Peyer's patch (tissue), 4 donors: Measurements from ENCODE around the gene PHC3. TPM values are rescaled to one million over a fixed set of nuclear protein-coding genes. Genes with fewer than 3 reads are reported as not detected.

ENCODE experiments used
- DNase-seq, 3 donors: peaks; one replicate each; pipeline ENCODE4 v3.0.0-alpha.2; 2017 to 2019
- H3K27ac ChIP-seq, 4 donors: fragments of 200-600 bp; sonication (generic); one replicate each; pipeline ENCODE4 v1.5.1; 2016 to 2019
- H3K27me3 ChIP-seq, 2 donors: fragments of 200-600 bp; sonication (generic); one replicate each; pipeline ENCODE4 v1.5.1; 2019
- H3K36me3 ChIP-seq, 3 donors: fragments of 200-600 bp; sonication (generic); one replicate each; pipeline ENCODE4 v1.5.1; 2016 to 2019
- H3K4me1 ChIP-seq, 4 donors: fragments of 200-600 bp; sonication (generic); one replicate each; pipeline ENCODE4 v1.5.1; 2016 to 2019
- H3K4me3 ChIP-seq, 4 donors: fragments of 200-600 bp; sonication (generic); 1 replicate in 3 of 4; 2 replicates in 1 of 4; pipeline ENCODE4 v1.5.1; 2016 to 2019; ENCODE audit warnings: mild to moderate bottlenecking in 1 of 4
- H3K9me3 ChIP-seq, 4 donors: fragments of 200-600 bp; sonication (generic); one replicate each; pipeline ENCODE4 v1.5.1; 2016 to 2019; ENCODE audit warnings: mild to moderate bottlenecking in 1 of 4
- CTCF ChIP-seq, 6 experiments: fragments of 450-650 bp in 4 of 6; fragments of 200-600 bp in 2 of 6; sonication (generic) in 1 of 6; IDR thresholded peaks; one replicate each; pipeline ENCODE4 v1.5.1; 2017 to 2019; ENCODE audit warnings: antibody characterized with exemption in 6 of 6, mild to moderate bottlenecking in 3 of 6, moderate library complexity in 1 of 6
- POLR2A ChIP-seq, 2 donors: fragments of 450-650 bp; IDR thresholded peaks; one replicate each; pipeline ENCODE4 v1.5.1; 2017; ENCODE audit warnings: antibody characterized with exemption in 2 of 2, mild to moderate bottlenecking in 2 of 2, moderate library complexity in 2 of 2
- total RNA-seq, 4 donors: library from RNA; depleted of rRNA; stranded (reverse); fragments of >200 nt; gene quantifications; one replicate each; pipeline ENCODE4 v1.1.0, GENCODE V29; 2016

PHC3 gene
- total RNA-seq, 4 donors from 2014 or later = 52.4 to 234 (median 83.2) TPM

- no peaks in the 10 kb centered on the region for H3K9me3 ChIP-seq
- H3K4me1 ChIP-seq = no peaks in the 10 kb centered on the region
- H3K36me3 ChIP-seq = peaks cover 0 to 48% (median 0%) of the 10 kb centered on the region in 3 donors
- H3K27me3 ChIP-seq = no peaks in the 10 kb centered on the region
- H3K27ac ChIP-seq = no peak overlapping the region
- H3K4me3 ChIP-seq = no peak overlapping the region
- TF ChIP-seq CTCF (IDR thresholded peaks at IDR 0.05) = no peak
- TF ChIP-seq POLR2A (IDR thresholded peaks at IDR 0.05) = no peak
- no peak for DNase-seq
Measured at GRCh38 chr3:170090601-170090981, 90.9 kb downstream of the PHC3 start.

GRCh38 chr3:170089862-170090600 is 91.5 kb downstream of the PHC3 start:
- DNase-seq = no peak
- peaks cover 0 to 48% (median 0%) of the 10 kb centered on the region in 3 donors for H3K36me3 ChIP-seq
- H3K4me1 ChIP-seq = no peaks in the 10 kb centered on the region
- no peak overlapping the region for H3K4me3 ChIP-seq
- H3K27ac ChIP-seq = no peak overlapping the region
- H3K27me3 ChIP-seq = no peaks in the 10 kb centered on the region
- no peaks in the 10 kb centered on the region for H3K9me3 ChIP-seq
- TF ChIP-seq POLR2A (IDR thresholded peaks at IDR 0.05) (no peak), CTCF (IDR thresholded peaks at IDR 0.05) (no peak)

GRCh38 chr3:170085396-170085795 is 96.1 kb downstream of the PHC3 start:
- TF ChIP-seq CTCF (IDR thresholded peaks at IDR 0.05) (no peak), POLR2A (IDR thresholded peaks at IDR 0.05) (no peak)
- no peak for DNase-seq
- no peaks in the 10 kb centered on the region for H3K27me3 ChIP-seq
- H3K9me3 ChIP-seq = no peaks in the 10 kb centered on the region
- peaks cover 0 to 46% (median 0%) of the 10 kb centered on the region in 3 donors for H3K36me3 ChIP-seq
- H3K4me1 ChIP-seq = no peaks in the 10 kb centered on the region
- H3K4me3 ChIP-seq = no peak overlapping the region
- H3K27ac ChIP-seq = no peak overlapping the region

GRCh38 chr3:170083343-170083742 is 98.2 kb downstream of the PHC3 start:
- peaks cover 0 to 3% (median 0%) of the 10 kb centered on the region in 4 donors for H3K4me1 ChIP-seq
- H3K9me3 ChIP-seq = no peaks in the 10 kb centered on the region
- H3K27me3 ChIP-seq = no peaks in the 10 kb centered on the region
- no peak for DNase-seq
- no peak for TF ChIP-seq CTCF (IDR thresholded peaks at IDR 0.05)
- TF ChIP-seq POLR2A (IDR thresholded peaks at IDR 0.05) = no peak
- H3K27ac ChIP-seq = no peak overlapping the region
- peaks cover 0 to 42% (median 0%) of the 10 kb centered on the region in 3 donors for H3K36me3 ChIP-seq
- H3K4me3 ChIP-seq = no peak overlapping the region

- no peak for TF ChIP-seq POLR2A (IDR thresholded peaks at IDR 0.05)
- TF ChIP-seq CTCF (IDR thresholded peaks at IDR 0.05) = no peak
- Histone ChIP-seq H3K27me3 (no peaks in the 10 kb centered on the region), H3K27ac (no peak overlapping the region), H3K4me3 (no peak overlapping the region), H3K36me3 (peaks cover 0 to 29% (median 0%) of the 10 kb centered on the region in 3 donors), H3K9me3 (no peaks in the 10 kb centered on the region), H3K4me1 (peaks cover 0 to 12% (median 0%) of the 10 kb centered on the region in 4 donors)
- no peak for DNase-seq
Measured at GRCh38 chr3:170081079-170081741, 100.3 kb downstream of the PHC3 start.
